Measurements from ENCODE around the gene SUN3.
A peak's percentile ranks its signal among the peaks of the same experiment; 100 is the strongest.

The SUN3 gene, protein sequence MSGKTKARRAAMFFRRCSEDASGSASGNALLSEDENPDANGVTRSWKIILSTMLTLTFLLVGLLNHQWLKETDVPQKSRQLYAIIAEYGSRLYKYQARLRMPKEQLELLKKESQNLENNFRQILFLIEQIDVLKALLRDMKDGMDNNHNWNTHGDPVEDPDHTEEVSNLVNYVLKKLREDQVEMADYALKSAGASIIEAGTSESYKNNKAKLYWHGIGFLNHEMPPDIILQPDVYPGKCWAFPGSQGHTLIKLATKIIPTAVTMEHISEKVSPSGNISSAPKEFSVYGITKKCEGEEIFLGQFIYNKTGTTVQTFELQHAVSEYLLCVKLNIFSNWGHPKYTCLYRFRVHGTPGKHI

DNA sequence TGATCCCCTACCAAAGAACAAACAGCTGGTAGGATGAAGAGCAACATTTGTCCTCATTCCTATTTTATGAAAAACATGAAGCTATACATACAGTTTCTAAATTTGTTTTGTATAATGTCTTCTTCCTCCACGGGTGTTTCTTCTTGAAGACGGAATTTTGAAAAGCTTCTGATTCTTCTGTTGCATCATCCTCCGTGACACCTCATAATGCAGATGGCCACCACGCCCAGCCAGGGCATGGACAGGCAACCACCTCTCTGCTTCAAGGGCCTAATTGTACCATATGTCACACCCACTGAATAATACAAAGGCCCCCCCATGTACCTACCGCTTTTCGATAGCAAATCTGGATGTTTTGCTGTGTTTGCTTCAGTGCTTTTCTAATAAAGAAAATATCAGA, at the start of gene SUN3:
Gene SUN3 (minus strand): TSS at position 170 of the 400 bp plus-strand sequence. CDS start 169 bp downstream, at position 1.
- no peak for DNase-seq (ENCODE audit: low spot score)

DNA sequence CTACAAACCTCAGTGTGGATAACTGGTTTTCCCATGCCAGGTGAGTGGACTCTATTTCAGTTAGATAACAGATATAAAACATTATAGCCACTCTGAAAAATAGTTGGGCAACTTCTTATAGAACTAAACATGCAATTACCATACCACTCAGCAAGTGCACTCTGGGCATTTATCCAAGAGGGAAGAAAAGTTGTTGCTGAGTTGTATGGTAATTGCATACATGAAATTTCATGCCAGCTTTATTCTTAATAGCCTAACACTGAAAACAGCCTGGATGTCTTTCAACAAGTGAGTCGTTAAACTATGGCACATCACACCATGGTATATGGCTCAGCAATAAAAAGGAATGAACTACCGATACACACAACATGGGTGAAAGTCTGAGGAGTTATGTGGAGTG, 49.6 kb upstream of the SUN3 start:
- DNase-seq (ENCODE audit: low spot score) = no peak

DNA sequence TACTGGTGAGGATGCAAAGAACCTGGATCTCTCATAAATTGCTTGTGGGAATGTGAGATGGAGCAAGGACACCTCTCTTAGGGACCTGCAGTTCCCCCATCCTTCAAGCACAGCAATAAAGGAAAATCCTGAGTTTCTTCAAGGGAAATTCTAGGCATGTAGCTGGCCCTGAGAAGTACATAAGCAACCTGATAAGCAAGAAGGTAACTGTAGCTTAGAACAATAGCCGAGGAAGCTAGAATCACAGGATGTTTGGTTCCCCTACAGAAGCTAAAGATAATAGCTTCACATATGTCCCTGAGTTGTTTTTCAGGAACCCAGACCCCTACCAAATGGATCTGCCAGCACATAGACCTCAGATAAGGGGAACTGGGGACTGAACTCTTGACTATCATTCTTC, 48.5 kb upstream of the SUN3 start:
- no peak for DNase-seq (ENCODE audit: low spot score)

DNA sequence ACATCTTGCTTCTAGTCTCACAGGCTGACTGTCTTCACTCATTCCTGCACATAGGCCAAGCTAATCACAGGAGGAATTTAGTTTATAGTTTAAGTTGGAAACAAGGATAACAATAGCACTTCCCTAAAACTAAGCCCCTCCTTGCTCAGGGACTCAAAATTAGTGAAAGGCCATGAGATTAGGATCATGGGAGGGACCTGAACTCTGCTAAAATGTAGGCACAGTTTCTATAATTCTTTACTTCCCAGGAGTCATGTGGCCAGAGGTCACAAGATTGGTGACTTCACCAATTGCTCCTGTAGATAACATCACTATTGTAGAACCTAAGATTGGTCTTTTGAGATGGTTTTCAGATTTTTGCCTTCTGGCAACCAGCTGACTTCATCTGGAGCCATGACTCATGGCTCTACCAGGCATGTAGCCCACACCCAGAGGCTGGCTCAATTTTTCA, 45.3 kb upstream of the SUN3 start:
- peak; percentile 53 for DNase-seq (ENCODE audit: low spot score)

DNA sequence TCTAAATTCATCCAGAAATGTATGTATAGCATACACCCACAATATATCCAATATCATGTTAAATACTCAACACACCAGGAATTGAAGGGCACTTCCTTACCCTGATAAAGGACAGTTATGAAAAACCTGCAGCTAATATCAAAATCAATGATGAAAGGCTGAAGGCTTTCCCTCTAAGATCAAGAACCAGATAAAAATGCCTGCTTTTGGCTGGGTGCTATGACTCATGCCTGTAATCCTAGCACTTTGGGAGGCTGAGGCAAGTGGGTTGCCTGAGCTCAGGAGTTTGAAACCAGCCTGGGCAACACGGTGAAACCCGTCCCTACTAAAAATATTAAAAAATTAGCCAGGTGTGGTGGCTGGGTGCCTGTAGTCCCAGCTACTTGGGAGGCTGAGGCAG, 38.6 kb upstream of the SUN3 start:
- no peak for DNase-seq (ENCODE audit: low spot score)

DNA sequence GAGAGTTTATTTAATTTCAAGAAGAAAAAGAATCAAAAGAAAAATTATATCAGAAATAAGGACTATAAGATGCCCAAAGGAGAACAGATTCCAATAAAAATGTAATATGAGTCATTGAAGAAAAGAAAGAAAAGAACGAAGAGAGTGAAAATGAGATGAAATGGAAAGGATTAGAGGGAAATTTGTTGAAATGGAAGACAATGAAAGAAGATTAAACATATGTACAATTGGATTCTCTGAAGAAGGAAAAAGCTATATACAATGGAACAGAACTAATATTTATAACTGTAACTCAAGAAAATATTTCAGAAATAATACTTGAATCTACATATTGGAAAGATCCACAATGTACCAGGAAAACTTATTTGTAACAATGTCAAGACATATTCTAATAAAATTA, 35.1 kb upstream of the SUN3 start:
- no peak for DNase-seq (ENCODE audit: low spot score)

DNA sequence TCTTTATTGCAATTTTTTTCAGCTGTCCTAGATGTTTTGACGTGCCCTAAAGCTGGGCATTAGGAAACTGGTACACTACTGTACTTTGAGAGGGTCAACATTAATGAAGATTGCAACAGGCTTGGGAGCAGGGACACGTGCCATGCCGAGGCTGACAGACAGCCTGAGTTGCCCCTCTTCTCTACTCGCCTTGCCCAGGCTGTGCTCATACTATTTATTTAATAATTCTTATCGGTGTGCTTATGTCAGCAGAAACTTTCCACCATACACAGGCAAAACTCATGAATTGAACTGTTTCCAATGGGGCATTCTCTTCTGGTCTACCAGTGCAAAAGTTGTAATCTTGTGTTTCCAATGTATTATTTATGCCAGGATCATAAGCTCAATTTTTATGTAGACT, 30.8 kb upstream of the SUN3 start:
- DNase-seq (ENCODE audit: low spot score) = no peak

DNA sequence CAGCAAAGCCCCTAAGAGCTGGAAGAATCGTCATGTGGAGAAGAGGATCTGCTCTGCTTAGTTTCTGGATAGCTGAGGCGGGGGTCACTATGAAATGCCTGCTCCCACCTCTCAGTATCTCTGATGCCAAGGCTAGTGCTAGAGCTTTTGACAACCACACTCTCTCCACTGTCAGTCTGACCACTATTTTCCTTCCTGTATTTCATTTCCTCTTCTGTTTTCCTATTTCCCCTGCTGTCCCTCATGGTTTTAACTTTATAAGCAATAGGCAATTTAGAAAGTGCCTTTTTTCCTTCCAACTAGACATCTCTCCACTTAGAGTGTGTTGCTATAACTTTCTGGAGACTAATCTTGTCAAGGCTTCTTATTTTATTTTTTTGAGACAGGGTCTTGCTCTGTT, 30.1 kb upstream of the SUN3 start:
- DNase-seq (ENCODE audit: low spot score) = no peak

DNA sequence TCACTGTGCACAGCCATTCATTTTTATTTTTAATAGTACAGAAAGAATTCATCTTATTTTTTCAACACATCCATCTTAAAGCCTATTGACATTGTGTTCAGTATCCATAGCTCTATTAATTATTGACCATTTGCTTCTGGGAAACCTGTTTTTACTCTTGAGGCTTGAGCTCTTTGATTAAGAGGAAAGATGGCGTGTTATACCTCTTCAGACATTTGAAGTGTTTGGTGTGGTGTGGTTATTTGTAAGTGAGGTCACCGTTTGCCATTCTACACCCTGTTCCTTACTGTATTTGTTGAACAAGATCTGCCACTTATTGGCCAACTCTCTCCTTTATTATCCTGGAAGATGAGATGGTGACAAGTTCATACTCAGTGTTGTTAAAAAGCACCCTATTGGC, 24.8 kb upstream of the SUN3 start:
- no peak for DNase-seq (ENCODE audit: low spot score)

DNA sequence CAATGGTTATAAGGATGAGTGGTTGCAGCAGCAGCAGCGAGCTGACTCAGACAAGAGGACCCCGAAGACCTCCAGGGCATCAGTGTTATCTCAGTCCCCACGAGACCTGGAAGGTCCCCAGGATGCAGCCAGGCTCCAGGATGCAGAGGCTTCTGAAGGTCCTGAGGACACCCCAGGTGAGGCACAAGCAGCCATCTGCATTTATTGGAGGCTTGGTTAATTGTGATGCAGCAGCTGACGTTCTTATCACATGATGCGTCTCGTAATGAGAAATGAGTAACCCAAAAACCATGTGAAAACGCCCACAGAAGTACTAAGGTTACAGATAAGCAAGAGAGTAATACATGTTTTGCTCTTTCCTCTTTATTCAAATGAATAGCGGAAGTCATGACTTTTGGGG, 23.8 kb upstream of the SUN3 start:
- no peak for DNase-seq (ENCODE audit: low spot score)

DNA sequence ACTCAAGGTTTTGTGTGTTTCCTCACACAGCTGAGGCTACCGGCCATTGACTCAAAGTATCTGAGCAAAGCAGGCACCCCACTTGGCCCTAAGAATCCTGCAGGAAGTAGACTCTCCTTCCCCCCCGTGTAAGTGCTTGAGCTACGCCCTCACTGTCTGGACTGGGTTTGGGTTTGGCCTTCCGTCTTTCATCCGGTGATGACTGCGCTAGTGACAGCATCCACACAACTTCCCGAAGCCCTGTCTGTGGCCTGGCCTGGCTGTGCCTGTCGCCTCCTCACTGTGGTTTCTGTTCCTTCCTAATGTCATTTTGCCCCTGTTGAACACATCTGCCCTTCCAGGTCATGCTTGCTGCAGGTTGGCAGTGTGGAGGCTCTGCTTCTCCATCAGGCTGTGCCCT, 20.9 kb upstream of the SUN3 start:
- DNase-seq (ENCODE audit: low spot score) = no peak

DNA sequence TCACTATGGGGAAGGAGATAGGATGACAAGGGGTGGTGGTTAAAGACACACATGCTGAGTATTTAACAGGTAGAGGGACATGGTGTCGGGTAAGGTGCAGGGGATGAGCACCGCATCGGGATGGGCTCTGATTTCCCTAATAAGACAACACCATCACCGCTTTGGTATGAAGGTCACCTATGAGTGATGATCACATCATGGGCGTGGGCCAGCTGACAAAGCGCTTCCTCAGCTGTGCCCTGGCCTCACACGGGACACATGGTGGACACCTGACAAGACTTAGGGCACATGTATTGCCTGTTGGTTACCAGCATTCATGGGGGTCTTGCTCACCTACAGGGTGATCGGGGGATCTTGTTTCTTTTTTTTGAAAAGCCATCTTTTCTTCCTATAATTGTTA, 19.2 kb upstream of the SUN3 start:
- no peak for DNase-seq (ENCODE audit: low spot score)

- no peak for DNase-seq (ENCODE audit: low spot score)
These were observed 17.6 kb upstream of the SUN3 start for GRCh38 chr7:48046458-48046857.

DNA sequence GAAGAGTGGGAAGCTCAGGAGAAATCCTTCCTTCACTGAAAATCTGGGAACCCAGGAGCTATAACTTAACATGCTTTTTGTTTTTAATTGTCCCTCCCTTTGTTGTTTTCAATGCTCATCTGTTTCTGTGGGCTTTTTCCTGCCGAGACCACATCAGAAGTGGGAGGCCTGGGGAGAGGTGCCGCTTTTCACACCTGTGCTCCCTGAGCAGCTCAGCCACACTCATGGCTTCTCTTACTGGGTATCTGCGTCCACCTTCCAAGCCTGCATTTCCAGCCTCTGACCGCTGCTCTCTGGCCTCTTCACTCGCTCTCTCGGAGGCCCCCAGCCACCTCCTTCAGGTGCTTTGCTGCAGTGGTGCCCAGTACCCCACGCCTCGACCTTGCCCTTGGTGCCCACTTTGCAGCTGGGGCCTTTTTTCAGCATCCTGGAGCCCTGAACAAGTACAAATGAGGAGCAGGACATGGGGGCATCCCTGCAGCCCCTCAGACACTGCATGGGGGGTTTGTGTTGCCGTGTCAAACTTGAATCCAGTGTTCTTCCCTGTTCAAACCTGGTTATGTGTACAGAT, 16.4 kb upstream of the SUN3 start:
- DNase-seq (ENCODE audit: low spot score) = no peak

GRCh38 chr7:48042636-48043035, 13.7 kb upstream of the SUN3 start:
- no peak for DNase-seq (ENCODE audit: low spot score)

DNA sequence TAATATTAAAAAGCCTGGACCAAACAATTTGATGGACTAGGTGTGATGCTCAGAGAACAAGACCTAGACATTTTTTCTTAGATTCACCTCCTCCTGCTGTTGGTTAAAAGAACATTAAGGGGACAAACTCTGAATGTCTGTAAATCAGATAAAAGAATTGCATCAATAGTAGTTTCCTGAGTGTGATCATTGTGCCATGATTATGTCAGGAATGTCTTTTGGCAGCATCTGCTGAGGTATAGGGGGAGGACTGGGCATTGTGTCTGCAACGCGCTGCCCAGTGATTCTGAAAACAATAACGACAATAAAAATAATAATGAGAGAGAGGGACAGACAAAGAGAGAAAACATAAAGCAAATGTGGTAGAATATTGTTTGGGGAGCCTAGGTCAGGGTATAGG, 13.3 kb upstream of the SUN3 start:
- no peak for DNase-seq (ENCODE audit: low spot score)

- peak; percentile 57 for DNase-seq (ENCODE audit: low spot score)
These were observed 12.7 kb upstream of the SUN3 start for GRCh38 chr7:48041653-48041970.

DNA sequence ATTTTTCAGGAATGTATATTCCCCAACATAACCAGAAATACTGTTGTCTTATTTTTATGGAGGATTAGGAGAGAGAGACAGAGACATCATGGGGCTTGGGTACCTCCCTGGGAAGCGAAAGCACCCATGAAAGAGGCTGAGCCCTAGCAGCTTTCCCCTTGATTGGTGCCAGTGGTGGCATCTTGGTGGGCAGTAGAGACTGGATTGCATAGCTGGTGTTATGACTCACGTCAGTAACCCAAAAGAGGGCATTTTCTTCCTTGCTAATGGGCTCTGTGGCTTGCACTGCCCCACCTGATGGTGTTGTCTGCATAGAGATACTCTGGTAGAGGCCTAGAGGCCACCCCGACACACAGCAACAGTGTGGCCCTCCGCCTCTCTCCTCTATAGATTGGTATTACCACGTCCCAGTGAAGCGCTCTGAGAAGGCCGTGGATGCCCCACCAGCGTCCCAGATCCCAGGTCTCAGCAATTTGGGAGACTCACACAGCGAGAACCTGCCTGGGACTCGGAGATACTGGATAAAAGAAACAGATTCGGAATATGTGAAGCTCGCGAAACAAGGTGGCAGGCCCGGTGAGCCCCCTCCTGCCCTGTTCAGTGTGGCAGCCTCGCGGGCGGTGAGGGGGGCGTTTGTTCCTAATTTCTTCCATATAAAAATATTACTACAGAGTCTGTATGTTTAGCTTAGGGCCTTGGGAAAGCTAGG, 12.2 kb upstream of the SUN3 start:
- DNase-seq (ENCODE audit: low spot score) = no peak

- DNase-seq (ENCODE audit: low spot score) = no peak
These were observed 10.1 kb upstream of the SUN3 start for GRCh38 chr7:48038815-48039506.

GRCh38 chr7:48035967-48036478, 7.1 kb upstream of the SUN3 start:
- DNase-seq (ENCODE audit: low spot score) = peak; percentile 57

GRCh38 chr7:48035301-48035966, 6.5 kb upstream of the SUN3 start, which contains the start of gene C7orf57:
Gene C7orf57 (plus strand): TSS chr7:48035543. CDS start chr7:48036309, 766 bp downstream.
- peak; percentile 98 for DNase-seq (ENCODE audit: low spot score)

DNA sequence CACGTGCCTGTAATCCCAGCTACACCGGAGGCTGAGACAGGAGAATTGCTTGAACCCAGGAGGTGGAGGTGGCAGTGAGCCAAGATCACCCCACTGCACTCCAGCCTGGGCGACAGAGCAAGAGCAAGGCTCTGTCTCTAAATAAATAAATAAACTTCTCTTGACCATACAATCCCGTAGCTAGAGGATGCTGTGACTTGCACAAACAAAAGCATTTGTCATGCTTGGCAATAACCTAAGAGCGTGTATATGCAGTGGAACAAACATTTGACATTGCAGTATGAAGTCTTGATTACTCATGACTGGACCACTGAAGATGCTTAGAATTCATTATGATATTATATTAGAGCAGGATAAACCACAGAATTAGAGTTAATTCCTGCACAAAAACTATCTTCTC, 5.0 kb upstream of the SUN3 start:
- no peak for DNase-seq (ENCODE audit: low spot score)

All from AG20443 (cell line).